Heart left ventricle (tissue), 13 donors: Measurements from ENCODE around the gene ZFAND6.

Source experiments
- CTCF ChIP-seq, 12 donors: fragments of 200-600 bp; sonication (generic) in 4 of 12; IDR thresholded peaks; one replicate each; pipeline versions ENCODE4 v1.5.0 to v1.8.0; 2018 to 2022; ENCODE audit warnings: antibody characterized with exemption in 12 of 12, mild to moderate bottlenecking in 5 of 12
- POLR2A ChIP-seq, 2 donors: fragments of 450-650 bp; IDR thresholded peaks; one replicate each; pipeline ENCODE4 v1.6.1; 2017; ENCODE audit warnings: antibody characterized with exemption in 2 of 2, mild to moderate bottlenecking in 2 of 2, moderate library complexity in 2 of 2
- donor health status: ischemic (EF 13 %, LVEDD 7.1; RV severe dilation, severe dysfunction).
- donor health status: DM: no; HTN: yes; CAD: no.
- donor health status: DM: no; HTN: no; CAD: no.
- donor health status: ischemic (EF 25% LVEDD 6.9; RV normal size, moderate dysfunction).
- donor health status: ischemic (EF 25% LVEDD 5.7; RV mildly dilated, moderate dysfunction).
- donor health status: ischemic (EF 35%, LVEDD 5.7; RV mildly dilated, moderate dysfunction).
- donor health status: nonischemic (EF 11% LVEDD 7.7; RV severe dilation, severe dysfunction).
- donor health status: DM: yes; HTN: yes; CAD: no.
- donor health status: PGD.
- donor health status: ischemic (EF 29% LVEDD 5.4; RV normal size, mild dysfunction).
- donor health status: nonischemic (EF 23%, LVEDD 6.1; RV moderate dilation, normal function).

GRCh38 chr15:80107204-80107603 lies 47.7 kb downstream of the ZFAND6 start:
- TF ChIP-seq CTCF (IDR thresholded peaks at IDR 0.05) (no peak), POLR2A (IDR thresholded peaks at IDR 0.05) (no peak)
